Hypothalamus (tissue), 51 donors: ENCODE results near the gene RASGEF1C.

Experiments used
- DNase-seq, 51 donors: peaks; one replicate each; lab custom pipeline; 2025; lab: John Stamatoyannopoulos, UW

RASGEF1C gene

GRCh38 chr5:180191716-180192115 is 17.3 kb downstream of the RASGEF1C start:
- DNase-seq = no peak

DNA sequence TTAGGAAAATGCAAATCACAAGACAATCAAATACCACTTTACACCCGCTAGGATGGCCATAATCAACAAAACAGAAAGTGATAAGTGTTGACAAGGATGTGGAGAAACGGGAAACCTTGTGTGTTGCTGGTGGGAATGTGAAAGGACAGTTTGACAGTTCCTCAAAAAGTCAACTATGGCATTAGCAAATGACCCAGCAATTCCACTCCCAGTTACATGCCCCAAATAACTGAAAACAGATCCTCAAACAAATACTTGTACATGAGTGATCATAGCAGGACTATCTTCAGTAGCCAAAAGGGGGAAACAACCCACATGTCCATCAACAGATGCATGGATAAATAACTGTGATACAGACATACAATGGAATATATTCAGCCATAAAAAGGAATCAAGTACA is 21.2 kb downstream of the RASGEF1C start:
- no peak for DNase-seq

- DNase-seq = no peak
These were observed 28.2 kb downstream of the RASGEF1C start for GRCh38 chr5:180180846-180181245.

DNA sequence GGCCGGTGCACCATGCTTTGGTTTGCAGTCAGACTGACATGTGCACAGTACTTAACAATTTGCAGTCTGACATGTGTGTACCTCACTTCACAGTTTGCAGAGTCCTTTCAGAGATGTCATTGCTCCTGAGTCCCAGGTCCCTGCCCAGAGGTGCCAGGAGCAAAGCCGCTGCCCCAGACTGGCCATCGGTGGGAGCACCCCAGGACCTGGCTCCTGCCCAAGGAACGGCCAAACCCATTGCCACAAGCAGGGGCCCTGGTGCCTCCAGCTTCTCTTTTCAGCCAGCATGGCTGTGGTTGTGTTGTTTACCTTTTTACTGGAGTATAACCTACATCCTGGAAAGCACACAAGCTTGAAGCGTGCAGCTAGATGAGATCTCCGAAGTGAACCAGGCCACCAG is 28.6 kb downstream of the RASGEF1C start:
- DNase-seq = no peak

- DNase-seq = peak in 5 of 51 donors; percentile 25 to 45 (median 36)
These were observed 29.3 kb downstream of the RASGEF1C start for GRCh38 chr5:180179442-180180420.

DNA sequence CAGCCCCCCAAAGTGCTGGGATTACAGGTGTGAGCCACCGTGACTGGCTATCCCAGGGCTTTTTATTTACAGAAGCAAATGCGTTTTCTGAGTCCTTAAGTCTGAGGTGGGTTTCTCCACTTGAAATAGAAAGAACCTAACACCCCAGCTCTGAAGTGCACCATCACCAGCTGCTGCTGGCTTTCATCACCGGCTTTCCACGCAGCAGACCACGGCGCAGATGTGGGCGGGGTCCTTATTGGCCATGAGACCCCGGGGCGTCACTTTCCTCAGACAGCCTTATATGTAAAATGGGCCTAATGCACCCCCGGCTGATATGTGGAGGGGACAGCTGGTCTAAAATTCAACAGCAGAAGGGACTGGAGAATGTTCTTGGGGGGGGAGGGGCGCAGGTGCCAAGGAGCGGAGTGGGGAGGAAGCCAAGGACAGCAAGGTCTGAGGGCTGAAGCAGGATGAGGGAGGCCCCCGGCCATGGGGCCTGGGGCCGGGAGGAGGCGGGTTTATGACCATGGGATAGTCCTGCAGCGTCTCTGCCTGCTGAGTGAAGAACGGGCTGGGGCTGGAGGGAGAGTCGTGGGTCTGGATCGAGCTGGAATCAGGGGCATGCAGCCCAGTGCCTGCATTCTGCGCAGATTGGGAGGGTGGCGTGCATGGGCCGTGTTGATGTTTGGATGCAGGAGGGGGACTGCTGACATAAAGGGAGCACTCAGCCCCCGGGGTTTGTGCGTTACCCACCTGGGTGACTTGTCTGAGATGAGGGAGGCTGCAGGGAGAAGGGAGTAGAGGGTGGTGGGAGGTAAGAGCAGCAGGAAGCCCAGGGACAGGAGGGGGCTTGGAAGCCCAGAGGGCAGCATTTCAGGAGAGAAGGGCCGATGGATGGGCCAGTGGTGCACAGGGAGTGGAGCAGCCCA is 30.2 kb downstream of the RASGEF1C start:
- DNase-seq = no peak

- no peak for DNase-seq
These were observed 32.8 kb downstream of the RASGEF1C start for GRCh38 chr5:180176191-180176590.

- no peak for DNase-seq
These were observed 34.0 kb downstream of the RASGEF1C start for GRCh38 chr5:180175015-180175431.

- DNase-seq = no peak
These were observed 34.4 kb downstream of the RASGEF1C start for GRCh38 chr5:180174587-180174972.

DNA sequence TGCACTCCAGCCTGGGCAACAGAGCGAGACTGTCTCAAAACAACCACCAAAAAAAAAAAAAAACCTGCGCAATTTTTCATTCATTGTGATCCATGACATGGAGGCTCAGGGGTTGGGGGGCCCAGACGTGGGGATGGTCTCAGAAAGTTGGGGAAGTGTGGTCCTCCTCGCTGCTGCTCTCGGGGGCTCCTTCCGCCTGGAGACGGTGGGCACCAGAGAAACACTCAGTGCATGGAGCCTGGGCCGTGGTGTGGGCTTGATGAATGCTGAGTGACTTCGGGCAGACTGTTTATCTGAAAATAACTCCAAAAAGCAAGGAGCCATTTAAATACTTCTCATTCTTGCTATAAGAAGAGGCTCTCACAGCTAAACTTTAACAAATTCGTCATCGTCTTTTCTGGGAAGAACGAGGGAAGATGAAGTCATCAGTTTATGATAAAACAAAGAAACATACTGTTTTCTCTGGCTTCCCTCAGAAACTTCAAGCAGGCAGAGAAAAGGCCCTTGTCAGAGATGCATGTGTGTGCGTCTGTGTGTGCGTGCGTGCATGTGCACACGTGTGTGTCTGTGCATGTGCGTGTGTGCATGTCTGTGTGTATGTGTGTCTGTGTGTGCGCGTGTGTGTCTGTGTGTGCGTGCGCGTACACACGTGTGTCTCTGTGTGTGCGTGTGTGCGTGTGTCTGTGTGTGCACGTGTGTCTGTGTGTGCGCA is 35.0 kb downstream of the RASGEF1C start:
- DNase-seq = peak in 2 of 51 donors; percentile 31 to 32

DNA sequence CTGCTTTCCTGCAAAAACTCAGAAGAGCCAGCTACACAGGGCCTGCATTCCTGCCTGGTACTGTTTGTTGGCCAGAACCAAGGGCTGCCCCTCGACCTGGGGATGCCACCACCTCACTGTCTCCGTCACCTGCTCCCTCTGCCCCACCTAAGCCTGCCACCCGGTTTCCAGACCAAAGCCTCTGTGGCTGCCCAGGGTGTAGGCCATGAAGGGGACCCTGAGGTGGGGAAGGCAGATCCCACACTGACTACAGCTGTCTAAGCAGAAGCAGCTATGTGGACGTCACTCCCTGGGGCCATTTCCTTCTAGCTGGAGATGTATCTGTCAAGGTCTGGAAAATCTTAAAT is 35.8 kb downstream of the RASGEF1C start:
- DNase-seq = no peak

- peak in 22 of 51 donors; percentile 29 to 70 (median 52) for DNase-seq
These were observed 36.4 kb downstream of the RASGEF1C start for GRCh38 chr5:180172447-180173197.

DNA sequence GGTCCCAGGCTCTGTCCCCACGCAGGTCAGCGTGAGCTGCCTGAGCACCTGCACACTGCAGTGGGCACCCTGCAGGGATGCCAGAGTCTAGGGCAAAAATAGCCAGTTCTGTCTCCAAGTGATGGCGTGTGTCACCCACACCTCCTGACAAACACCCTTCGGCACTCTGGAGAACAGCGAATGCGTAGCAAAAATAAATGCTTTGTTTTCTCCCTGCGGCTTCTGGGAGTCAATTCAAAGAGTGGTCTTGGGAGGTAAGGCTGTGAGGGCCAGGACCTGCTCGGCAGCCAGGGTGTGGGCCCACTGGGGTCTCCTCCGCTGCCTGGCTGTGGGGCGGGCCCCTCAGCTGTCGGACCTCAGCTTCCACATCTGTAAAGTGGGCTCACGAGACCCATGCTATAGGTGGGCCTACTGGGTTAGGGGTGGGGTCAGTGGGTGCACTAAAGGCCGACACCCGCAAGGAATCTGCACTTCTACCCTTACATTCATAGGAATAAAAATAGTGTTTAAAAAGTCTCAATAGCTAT is 37.4 kb downstream of the RASGEF1C start:
- no peak for DNase-seq

DNA sequence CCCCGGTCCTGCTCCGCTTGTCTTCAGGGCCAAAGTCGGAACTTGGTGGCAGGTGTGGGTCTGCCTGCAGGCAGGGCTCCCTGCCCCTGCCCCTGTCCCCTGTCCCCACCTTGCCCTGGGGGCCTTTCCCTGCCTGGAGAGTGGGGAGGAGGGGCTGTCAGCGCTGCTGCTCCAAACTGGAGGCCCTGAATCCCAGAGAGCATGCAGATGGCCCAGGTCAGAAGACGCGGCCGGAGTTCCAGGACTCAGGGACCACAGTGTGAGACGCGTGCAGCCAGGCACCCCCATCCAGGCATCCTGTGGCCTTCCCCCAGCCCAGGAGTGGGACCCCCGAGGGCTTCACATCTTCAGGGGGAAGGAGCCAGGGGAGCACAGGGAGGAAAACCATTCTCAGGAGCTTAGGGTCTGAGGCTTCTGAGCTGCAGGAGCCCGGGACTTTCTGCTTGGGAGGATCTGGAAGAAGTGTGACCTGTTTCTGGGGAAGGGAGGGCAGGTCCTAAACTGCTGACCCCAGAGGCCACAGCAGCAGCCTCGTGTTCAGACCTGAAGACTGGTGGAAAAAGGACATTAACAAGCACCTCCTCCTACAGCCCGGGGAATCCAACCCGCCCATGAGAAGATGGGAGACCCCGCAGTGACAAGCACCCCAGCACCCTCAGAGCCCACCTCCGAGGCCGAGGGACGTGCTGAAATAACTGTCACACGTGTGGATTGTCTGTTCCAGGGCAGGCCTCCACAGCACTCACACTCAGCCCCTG is 38.0 kb downstream of the RASGEF1C start:
- no peak for DNase-seq

GRCh38 chr5:180170106-180170809 is 38.8 kb downstream of the RASGEF1C start:
- peak in 41 of 51 donors; percentile 20 to 91 (median 74) for DNase-seq

GRCh38 chr5:180169248-180170105 is 39.5 kb downstream of the RASGEF1C start:
- peak in 1 of 51 donors; percentile 68 for DNase-seq

DNA sequence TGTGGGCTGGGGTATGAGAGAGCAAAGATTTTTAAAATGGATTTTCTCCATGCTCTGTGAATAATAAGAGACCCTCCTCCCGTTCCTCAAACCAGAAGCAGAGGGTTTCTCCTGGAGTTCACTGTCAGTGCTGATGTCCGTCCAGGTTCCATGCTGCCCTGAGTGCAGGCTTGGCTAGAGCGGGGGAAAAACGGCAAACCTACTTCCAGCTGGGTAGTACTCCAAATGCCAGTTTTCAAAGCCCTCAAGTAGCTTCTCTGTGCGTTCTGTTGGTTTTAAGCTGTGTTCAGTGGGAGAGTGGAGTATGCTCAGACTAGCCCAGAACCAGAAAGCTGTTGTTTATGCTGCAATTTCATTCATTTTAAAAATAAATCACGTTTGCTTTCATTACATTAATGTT is 40.3 kb downstream of the RASGEF1C start:
- no peak for DNase-seq
